NCI-H774 (cell line): ENCODE measurements around the gene LIF.
"Not testable (repeated sequence)": the region's sequence is repeated elsewhere in the genome, so short reads cannot be mapped to it uniquely, and the experiment has no call there.

Experiments
- DNase-seq: peaks from one replicate; lab custom pipeline; 2025; lab: John Stamatoyannopoulos, UW

LIF gene

GRCh38 chr22:30241576-30242371 lies 4.8 kb downstream of the LIF start:
- no peak for DNase-seq

DNA sequence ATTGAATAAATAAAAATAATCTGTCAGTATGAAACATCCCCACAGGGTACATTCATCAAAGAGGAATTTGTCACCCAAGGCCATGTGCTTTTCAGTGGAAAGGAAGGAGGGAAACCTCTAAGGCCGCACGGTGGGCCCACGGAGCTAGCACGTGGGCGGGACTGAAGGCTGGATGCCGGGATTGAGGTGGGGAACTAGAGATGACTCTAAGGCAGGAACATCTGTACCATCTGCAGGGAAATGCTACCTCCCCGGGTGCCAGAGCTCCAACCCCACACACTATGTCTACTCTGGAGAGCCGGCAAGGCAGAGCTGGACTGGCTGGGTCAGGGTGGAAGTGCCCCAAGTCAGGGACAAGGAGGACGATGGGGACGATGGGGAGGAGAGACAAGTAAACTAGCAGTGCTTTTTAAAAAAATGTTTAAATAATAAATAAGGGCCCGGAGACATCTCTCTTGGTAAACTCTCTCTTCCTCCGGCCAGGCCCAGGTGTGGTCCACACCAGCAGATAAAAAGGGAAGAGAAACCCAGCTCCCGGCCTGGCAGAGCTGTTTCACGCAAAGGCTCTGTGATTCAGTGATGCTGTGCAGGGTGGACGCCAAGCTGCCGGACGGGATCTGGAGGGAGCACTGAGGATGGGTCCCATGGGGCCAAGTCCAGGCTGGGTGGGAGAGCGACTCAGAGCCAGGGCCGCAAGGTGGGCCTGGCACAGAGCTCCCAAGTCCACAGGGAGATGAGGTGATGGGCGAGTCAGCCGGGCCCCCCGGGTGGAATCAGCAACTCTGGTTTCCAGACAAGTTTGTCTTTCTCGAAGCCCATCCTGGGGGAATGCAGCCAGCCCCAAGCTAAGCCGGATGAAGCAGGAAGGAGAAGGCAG lies 5.8 kb downstream of the LIF start:
- DNase-seq = no peak

DNA sequence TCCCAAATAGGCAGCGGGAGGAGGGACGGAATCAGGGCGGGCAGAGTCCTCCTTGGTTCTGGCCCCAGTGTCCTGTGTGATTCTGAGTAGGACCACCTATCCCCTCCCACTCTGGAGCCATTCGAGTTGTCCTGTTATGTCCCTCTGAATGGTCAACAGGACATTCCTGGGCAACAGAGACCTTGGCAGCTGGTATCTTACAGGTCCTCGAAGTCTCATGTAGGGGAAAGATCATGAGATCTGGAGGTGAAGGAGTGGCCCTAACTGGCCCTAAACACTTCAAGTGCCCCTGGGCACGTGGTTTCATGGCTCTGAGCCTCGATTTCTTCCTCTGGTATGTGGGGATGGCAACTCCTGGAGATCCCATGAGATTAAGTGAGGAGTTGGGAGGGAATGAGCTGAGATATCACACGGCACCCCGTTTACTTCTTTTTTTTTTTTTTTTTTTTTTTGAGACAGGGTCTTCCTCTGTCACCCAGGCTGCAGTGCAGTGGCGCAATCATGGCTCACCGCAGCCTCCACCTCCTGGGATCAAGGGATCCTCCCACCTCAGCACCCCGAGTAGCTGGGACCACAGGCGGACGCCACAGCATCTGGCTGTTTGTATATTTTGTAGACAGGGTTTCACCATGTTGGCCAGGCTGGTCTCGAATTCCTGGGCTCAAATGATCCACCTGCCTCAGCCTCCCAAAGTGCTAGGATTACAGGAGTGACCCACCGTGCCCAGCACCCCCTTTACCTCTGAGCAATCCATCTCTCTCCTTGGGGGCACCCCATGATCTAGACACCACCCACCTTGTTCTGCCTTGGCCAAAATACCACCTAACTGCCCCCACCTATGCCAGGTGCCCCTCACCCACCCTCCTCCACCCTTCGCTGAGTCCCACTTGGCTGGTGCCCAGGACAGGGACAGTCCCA lies 6.8 kb downstream of the LIF start:
- DNase-seq = no peak

DNA sequence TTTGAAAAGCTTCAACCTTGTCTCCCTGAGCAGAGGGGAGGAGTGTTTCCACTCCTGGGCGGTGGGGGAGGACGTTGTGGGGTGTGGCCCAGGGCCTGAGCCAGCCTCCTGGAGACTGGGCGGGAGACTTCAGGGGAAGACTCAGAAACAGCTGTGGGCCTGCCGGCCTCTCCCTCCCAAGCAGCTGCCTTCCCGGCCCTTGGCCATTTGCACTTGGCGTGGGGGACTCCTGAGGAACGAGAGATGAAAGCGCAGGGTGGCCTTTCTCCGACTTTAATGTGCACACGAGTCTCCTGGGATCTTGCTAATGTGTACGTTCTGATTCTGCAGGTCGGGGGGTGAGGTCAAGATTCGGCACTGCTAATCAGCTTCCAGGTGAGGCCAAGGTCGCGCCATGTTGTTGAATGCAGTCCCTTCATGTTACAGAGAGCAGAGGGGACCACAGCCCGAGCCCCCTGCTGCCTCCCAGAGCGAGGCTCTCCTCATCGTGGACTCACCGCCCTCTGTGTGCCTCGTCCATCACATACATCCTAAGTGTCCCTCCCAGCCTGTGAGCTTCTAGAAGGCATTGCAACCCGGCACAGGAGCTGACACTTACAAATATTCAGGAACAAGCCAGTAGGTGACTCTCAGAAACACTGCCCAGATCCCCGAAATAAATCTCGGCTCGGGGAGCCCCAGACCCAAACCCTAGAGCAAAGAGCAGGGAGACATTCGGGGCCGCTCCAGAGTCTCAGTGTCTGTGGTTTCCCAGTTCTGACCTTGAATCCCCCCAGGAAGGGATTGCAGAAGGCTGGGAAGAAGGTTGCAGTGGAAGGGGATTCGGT lies 7.7 kb downstream of the LIF start:
- DNase-seq = no peak

DNA sequence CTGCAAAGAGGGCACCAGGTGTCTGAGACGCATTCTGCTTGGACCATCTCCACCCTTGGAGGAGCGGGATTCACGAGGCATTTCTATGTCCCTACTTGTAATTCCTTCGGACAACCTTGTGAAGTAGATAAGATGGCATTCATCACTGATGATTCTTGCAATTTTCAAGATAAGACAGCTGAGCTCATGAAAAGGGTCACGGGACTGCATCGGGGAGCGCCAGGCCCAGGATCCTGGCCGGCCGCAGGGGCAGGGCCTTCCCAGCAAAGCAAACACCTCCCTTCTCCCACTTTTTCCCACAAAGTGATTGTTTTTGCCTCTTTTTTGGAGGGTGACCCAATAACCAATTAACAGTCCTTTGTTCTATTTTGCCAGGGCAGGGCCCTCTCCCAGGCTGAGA lies 8.4 kb downstream of the LIF start:
- no peak for DNase-seq

DNA sequence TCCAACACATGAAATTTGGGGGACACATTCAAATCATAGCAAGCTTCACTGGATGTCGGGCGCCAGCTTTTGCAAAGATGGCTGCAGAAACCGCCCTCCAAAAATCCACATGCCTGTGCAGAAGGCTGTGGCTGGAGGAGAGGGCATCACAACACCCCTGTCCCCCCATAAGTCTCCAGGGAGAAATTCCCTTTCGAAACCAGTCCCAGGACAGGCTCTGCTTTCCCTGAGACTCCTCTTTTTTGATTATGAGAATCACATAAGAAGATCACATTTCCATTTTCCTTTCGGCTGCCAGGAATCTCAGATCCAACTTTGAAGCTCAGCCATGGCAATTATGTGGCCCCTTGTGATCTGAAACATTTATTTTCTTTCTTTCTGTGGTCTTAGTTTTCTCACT lies 9.7 kb downstream of the LIF start:
- no peak for DNase-seq

DNA sequence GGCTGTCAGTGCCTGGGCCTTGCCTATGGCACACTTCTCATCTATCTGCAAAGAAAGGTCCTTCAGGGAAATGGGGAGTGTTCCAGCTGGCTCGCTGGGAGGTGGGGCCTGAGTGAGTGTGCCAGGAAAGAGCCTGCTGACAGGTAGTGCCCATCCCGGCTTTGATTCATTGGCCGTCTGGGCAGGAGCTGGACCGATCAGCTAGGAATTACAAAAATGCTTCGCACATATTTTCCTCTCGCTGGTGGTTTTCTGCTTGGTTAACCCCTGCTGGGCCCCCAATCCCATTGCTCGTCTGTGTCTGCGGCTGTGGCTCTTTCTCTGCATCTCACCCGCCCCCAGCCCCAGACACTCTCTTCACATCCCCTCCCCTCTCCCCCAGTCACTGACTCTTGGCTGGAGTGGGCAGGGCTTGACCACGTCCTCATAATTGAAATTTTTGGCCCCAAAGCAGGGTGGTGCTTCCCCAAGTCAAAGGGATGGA lies 10.8 kb downstream of the LIF start:
- no peak for DNase-seq

- DNase-seq = no peak
Measured at GRCh38 chr22:30234786-30235470, 11.6 kb downstream of the LIF start.

DNA sequence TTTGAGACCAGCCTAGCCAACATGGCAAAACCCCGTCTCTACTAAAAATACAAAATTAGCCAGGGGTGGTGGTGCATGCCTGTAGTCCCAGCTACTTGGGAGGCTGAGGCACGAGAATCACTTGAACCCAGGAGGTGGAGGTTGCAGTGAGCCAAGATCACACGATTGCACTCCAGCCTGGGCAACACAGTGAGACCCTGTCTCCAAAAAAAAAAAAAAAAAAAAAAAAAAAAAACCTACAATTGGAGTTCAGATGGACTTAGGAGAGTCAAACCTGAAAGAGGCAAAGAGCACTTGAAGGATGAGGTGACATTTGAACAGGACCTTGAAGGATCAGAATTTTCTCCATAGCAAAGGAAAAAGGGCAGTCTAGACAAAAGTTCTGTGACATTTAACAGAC lies 12.2 kb downstream of the LIF start:
- not testable (repeated sequence) for DNase-seq

DNA sequence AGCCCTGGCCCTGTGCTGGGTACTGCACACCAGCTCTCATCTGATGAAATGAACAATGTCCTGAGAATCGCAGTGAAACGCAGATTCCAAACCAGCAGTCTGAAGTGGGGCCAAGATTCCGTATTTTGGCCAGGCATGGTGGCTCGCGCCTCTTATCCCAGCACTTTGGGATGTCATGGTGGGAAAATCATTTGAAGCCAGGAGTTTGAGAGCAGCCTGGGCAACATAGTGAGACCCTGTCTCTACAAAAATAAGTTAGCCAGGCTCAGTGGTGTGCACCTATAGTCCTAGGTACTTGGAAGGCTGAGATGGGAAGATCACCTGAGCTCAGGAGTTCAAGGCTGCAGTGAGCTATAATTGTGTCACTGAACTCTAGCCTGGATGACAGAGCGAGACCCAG lies 13.0 kb downstream of the LIF start:
- DNase-seq = no peak

- no peak for DNase-seq
Measured at GRCh38 chr22:30232716-30233218, 13.8 kb downstream of the LIF start.

DNA sequence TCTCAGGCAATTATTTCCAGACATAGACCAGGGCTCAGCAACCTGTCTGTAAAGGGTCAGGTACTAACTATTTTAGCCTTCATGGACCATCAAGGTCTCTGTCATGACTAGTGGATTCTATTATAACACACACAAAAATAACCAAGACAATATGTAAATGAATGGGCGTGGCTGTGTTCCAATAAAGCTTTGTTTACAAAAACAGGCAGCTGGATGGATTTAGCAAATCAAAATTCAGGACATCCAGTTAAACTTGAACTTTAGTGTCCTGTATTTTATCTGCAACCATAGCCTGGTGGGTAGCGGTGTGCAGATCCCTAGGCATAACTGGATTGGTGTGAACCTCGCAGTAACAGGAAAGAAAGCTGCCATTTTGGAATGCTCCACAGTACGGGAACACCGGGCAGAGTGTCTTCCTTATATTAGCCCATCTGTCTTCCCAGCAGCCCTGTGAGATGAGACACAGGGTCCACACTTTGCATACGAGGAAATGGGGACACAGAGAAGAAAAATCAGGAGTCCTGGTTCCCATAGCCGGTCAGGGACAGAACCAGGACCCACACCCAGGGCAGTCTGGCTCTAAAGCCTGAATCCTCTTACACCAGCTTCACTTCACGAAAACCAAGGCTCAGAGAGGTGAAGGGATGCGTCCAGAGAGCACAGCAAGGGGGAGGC lies 15.6 kb downstream of the LIF start:
- no peak for DNase-seq

GRCh38 chr22:30230330-30230729 lies 16.2 kb downstream of the LIF start:
- no peak for DNase-seq

- DNase-seq = no peak
Measured at GRCh38 chr22:30228509-30229359, 17.8 kb downstream of the LIF start.

GRCh38 chr22:30227438-30228228 lies 18.9 kb downstream of the LIF start:
- DNase-seq = no peak

- no peak for DNase-seq
Measured at GRCh38 chr22:30226192-30226832, 20.2 kb downstream of the LIF start.

- no peak for DNase-seq
Measured at GRCh38 chr22:30225220-30225927, 21.2 kb downstream of the LIF start.
